MM.1S (cell line): ENCODE data around the gene VSIG2.

Experiments used
- EZH2 ChIP-seq: fragments of 300-600 bp; sonication (generic); optimal IDR thresholded peaks from 2 replicates; pipeline ENCODE3; 2017; ENCODE audit warnings: low read depth, mild to moderate bottlenecking, antibody characterized with exemption, low read length, mixed read lengths
- EZH2phosphoT487 ChIP-seq: fragments of 300-600 bp; sonication (generic); IDR thresholded peaks from 2 replicates; pipeline ENCODE4 v1.6.1; 2018; ENCODE audit warnings: antibody characterized with exemption, low read length
- TF ChIP-seq, protein P1 (sequence below): fragments of 300-600 bp; sonication (generic); IDR thresholded peaks from 2 replicates; pipeline ENCODE4 v1.5.1; 2016; ENCODE audit warnings: antibody characterized with exemption, low read length, mixed read lengths

DNA sequence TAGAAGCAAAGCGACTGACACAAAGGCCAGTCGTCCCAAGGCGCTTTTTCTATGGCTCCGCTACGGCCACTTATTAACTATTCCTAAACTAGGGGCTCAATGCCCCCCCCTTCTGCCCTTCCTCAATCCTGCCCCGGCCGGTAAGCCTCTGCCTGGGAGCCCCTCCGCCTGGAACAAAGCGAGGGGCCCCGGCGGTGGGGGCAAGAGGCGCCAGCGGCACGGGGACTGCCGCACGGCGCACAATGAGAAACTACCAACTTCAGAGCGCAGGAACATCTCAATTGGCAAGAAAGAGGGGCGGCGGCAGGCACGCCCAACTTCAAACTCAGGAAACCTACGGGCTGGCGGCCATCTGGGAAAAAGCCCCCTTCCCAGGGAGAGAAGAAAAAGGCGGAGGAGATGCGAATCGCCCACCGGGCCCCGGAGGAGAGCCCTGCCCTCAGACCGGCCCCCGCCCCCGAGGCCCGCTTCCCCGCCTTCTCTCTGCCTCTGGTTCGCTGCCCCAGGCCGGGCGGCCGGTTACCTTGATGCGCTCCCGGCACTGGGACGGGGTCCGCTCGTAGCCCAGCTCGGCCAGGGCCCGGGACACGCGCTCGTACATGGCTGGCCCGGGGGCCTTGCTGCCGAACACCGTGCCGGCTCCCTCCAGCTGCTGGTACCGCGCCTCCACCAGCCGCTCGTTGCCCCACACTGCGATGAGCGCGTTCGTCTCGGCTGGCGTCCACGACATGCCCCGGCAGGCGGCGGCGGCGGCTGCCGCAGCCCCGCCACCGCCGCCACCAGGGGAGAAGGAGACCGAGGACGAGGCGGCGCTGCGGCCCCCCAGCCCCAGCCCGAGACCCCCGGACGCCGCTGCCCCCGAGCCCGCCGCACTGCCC lies 47.5 kb upstream of the VSIG2 start:
- TF ChIP-seq, protein P1, sequence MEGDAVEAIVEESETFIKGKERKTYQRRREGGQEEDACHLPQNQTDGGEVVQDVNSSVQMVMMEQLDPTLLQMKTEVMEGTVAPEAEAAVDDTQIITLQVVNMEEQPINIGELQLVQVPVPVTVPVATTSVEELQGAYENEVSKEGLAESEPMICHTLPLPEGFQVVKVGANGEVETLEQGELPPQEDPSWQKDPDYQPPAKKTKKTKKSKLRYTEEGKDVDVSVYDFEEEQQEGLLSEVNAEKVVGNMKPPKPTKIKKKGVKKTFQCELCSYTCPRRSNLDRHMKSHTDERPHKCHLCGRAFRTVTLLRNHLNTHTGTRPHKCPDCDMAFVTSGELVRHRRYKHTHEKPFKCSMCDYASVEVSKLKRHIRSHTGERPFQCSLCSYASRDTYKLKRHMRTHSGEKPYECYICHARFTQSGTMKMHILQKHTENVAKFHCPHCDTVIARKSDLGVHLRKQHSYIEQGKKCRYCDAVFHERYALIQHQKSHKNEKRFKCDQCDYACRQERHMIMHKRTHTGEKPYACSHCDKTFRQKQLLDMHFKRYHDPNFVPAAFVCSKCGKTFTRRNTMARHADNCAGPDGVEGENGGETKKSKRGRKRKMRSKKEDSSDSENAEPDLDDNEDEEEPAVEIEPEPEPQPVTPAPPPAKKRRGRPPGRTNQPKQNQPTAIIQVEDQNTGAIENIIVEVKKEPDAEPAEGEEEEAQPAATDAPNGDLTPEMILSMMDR = no peak
- TF ChIP-seq EZH2 (no peak), EZH2phosphoT487 (no peak)
